Fibroblast of the conjunctiva (primary cell): Measurements from ENCODE around the gene ULBP1.
A peak's percentile ranks its signal among the peaks of the same experiment; 100 is the strongest.
"Not testable (repeated sequence)": the region's sequence is repeated elsewhere in the genome, so short reads cannot be mapped to it uniquely, and the experiment has no call there.

Experiments used
- DNase-seq: peaks from one replicate; pipeline ENCODE4 v3.0.0-alpha.2; 2010; ENCODE audit warnings: low read depth

ULBP1 gene

GRCh38 chr6:150004783-150005717 lies 41.3 kb downstream of the ULBP1 start:
- peak; percentile 71 for DNase-seq

DNA sequence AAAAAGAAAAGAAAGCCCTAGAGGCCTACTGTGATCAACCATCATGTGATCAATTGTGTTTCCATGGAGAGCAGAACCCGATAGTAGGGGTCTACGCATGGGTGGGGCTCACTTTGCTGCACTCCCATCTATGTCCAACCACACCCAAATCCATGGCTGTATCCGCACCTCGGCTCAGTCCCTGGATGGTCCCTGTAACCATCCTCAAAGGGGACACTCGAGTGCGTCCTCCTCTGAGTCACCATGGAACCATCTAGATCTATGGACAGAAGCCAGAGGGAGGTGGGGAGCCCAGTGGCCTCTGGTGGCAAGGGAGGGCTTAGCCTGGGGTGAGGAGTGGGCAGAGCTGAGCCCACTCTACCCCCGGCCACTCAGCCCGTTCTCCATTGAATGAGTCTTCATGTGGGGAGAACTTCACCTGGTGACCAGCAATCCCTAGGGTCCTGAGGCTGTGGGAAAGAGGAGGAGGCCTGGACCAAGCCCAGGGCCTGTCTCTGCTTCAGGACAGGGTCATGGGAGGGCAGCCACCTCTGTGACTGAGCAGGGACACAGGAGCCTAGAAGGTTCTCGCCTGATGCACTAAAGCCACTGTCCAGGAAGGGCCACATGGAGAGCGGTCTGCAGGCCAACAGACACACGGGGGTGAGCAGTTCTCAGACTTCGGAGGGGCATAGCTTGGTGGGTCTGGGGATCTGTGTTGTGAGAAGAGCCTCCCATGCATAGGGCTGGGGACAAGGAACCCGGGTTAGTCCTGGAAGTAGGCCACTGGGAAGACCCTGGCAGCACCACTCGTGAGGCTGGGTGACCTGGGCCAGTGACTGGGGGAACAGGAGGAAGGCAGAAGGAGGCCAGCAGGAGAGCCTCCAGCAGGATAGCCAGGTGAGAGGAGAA lies 42.3 kb downstream of the ULBP1 start:
- no peak for DNase-seq

- no peak for DNase-seq
Measured at GRCh38 chr6:150006961-150007464, 43.3 kb downstream of the ULBP1 start.

DNA sequence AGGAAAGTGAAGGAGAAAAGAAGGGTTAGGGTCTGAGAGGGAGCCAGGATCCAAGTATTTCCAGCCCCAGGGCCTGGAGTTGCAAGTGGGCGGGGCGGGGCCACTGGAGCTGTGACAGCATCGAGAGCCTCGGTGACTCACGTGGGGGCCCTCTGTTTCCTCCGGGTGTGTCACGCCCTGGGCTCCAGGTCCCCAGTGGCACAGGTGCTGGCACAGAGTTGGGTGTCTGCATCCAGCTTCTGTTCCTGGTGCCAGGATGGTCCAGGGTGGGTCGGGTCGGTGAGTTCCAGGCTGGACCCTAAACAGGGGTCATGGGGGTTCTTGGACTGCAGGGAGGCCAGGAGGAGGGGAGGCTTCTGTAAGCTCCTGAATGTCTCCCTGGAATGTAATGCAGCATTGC lies 44.8 kb downstream of the ULBP1 start:
- DNase-seq = no peak

DNA sequence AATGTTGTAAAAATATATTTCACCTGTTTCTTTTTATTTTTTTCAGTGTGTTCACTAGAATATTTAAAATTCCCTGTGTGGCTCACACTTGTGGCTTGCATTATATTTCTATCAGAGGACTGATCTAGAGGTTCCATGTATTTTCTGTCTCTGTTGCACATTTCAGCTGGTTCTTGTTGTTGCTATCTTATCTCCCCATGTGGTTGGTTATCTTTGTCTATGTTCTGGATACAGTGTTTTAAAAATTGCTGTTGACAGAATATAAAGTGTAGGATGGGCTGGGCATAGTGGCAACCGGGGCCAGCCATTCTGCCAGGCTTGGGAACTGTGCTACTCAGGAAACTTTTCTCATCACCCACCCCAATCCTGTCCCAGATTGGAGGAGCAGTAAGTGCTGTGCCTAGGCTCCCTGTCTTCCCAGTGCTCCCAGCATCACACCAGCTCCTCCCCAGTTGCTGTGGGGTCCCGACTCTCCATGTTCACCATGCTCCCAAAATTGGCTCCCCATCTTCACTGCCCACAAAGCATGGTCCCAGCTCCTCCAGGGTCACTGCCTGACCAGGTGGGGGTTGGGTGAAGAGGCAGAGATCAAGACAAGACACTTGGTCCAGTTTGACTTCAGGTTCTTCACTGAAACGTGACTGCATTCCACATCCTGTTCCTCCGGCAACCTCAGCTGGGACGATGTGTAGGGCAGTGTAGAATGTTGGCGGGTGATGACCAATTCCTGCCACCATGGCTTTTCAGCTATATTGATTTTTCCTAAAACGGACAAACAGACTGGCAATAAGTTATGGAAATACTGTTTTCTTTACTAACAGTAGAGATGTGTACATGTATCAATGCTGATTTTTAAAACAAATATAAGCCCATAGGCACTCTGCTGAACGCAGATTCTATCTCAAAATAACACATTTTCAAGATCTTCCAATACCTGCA lies 49.4 kb downstream of the ULBP1 start:
- DNase-seq = not testable (repeated sequence)

DNA sequence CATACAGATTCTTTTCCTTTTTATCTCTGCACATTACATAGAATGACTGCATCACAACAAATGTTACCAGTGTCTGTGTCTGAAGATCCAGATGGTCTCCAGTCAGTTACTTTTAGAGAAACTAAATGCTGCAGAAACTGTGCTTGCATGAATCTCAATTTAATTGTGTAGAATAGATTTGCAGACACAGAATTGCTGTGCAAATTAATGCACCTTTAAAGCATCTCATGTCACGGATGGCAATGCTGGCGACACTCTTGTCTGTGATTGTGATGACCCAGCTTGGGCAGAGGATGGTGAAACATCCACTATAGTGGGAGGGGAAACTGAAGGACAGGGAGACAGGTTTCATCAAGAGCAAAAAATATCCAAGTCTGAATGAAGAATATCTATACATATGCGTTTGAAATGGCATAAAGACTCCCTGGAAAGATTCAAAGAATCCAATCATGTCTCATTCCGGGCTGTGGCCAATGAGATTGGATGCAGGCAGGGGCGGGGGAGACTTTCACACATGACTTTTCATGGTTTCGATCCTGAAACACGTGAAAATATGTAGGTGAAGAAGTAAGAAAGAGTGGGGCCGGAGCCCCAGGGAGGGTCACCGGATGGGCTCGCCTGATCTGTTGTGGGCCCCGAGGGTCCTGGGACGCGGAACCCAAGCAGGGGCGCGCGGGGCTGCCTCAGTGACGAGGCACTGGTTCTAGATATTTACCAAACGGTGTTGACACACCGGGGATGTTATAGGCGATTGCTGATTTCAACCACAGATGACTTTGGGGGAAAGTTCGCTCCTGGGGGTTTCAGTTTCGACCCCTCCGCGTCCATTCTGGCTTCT lies 50.3 kb downstream of the ULBP1 start:
- DNase-seq = not testable (repeated sequence)

GRCh38 chr6:150014623-150015280 lies 51.0 kb downstream of the ULBP1 start:
- DNase-seq = not testable (repeated sequence)

DNA sequence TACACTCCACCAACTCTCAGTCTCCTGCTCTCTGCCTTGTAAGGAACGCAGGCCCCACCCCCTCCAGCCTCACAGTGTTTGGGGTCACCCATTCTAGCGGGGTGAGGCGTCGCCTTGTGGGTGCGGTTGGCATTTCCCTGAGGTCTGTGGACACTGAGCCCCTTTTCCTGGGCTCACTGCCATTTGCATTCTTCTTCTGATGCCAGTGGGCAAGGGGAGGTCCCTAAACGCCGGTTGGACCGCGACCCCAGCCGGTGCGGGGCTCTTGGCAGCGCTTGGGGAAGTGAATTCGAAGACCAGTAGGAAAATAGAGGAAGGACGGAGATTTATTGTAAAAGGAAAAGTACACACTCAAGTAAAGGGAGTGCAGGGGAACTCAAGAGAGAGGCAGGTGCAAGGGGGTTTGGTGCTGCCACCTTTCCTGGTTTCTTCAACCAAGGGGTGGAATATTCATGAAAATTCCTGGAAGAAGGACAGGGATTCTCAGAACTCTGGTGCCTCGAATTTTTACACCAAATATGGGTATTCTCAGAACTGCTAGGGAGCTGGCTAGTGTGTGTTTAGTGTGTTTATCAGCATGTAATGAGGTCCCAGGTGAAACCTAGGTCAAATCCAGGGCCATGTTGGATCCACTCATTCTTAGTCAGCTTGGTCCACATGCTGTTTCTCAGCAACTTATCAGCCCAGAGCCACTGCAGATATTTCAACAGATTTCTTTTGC lies 51.7 kb downstream of the ULBP1 start:
- not testable (repeated sequence) for DNase-seq

DNA sequence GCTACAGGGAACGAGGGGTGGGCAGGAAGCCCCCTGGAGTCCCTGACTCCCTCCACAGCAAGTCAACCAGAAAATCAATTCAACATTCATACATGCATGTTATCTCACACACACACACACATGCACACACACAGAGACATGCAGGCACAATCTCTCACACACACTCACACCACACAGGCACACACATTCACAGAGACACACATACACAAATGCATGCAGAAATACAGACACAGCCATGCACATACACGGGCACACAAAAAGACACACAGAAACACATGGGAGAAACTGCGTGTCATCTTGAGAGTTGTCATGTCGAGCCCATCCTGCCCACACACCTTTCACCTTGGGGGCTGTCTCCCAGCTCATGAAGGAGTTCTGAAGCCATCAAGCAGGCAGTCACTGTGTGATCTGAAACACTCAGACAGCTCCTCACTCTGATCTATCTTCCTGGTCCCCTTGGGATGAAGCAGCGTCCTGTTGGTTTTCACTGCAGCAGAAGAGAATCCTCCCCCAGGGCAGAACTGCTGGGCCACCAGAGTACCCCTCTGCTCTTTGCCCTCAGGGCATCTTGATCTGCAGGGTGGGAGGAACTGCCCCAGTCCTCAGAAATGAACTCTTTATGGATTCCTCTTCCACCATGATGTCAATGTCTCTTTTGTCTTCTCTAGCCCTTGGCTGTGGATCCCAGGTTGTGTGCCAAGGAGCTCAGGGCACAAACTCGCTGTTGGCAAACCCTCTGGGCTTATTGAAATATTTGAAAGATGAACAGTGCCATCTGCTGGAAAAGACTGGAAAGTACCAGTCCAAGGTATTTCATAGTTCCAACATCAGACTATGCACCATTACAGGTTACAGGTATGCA lies 52.8 kb downstream of the ULBP1 start:
- peak; percentile 51 for DNase-seq

GRCh38 chr6:150017186-150017521 lies 53.4 kb downstream of the ULBP1 start:
- not testable (repeated sequence) for DNase-seq

GRCh38 chr6:150018846-150019580 lies 55.3 kb downstream of the ULBP1 start:
- DNase-seq = no peak

DNA sequence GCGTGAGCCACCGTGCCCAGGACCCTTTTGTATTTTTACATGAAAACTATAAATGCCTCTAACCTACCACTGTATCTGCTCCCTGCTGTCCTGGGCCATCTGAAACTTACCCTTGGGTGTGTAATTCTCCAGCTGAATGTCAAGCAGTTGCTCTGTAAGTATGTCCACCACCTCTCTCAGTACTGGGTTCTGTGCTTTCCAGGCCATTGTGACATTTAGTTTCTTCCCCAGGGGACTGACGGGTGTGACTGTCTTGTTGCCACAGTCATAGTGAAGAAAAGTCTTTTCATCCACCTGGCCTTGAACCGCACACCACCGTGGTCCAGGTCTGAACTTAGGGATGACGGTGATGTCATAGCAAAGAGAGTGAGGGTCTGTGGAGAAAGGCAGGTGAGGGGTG lies 58.1 kb downstream of the ULBP1 start:
- DNase-seq = not testable (repeated sequence)
